ENCODE measurements around the gene CDC14A.

The CDC14A gene

DNA sequence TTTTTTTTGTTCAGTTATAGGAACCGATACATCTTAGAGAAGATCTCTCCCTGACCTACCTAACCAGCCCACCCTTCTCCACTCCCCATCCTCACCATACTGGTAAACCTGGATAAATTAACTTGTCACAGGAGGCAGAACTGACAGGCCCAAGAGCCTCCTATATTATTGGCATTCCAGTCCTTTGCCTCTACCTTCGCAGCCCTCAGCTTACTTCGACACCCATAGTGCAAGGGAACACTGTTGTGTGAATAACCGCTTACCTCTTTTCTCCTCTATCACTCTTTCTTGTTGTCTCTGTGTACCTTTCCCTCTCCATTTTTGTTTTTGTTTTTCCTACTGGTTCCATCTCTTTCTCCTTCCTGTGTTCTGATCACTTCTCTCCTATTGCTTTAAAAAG is 58.7 kb downstream of the CDC14A start:
- Histone ChIP-seq H3K79me2 (ENCODE audit: control insufficient read depth, low read length) (no peaks in the 10 kb centered on the region), H3F3A (ENCODE audit: control insufficient read depth, insufficient read depth) (no peaks in the 10 kb centered on the region), H3K4me3 (ENCODE audit: low read length) (no peak overlapping the region), H3K4me1 (ENCODE audit: control insufficient read depth, low read length) (no peaks in the 10 kb centered on the region), H4K20me1 (ENCODE audit: control insufficient read depth, insufficient read depth, low read depth, low read length) (no peaks in the 10 kb centered on the region), H3K9me2 (replicated peaks; ENCODE audit: control insufficient read depth, low read length) (no peaks in the 10 kb centered on the region), H3K27ac (ENCODE audit: low read depth, low read length) (no peak overlapping the region), H3K4me2 (ENCODE audit: low read length) (no peak overlapping the region), H3K9me3 (ENCODE audit: control insufficient read depth, insufficient read depth, low read length) (no peaks in the 10 kb centered on the region), H3K36me3 (ENCODE audit: control insufficient read depth, low read length) (no peaks in the 10 kb centered on the region), H3K27me3 (ENCODE audit: control insufficient read depth, low read length) (no peaks in the 10 kb centered on the region)
- no peak for TF ChIP-seq EZH2phosphoT487 (IDR thresholded peaks at IDR 0.05; ENCODE audit: borderline replicate concordance, low read length)
- TF ChIP-seq, protein P1, sequence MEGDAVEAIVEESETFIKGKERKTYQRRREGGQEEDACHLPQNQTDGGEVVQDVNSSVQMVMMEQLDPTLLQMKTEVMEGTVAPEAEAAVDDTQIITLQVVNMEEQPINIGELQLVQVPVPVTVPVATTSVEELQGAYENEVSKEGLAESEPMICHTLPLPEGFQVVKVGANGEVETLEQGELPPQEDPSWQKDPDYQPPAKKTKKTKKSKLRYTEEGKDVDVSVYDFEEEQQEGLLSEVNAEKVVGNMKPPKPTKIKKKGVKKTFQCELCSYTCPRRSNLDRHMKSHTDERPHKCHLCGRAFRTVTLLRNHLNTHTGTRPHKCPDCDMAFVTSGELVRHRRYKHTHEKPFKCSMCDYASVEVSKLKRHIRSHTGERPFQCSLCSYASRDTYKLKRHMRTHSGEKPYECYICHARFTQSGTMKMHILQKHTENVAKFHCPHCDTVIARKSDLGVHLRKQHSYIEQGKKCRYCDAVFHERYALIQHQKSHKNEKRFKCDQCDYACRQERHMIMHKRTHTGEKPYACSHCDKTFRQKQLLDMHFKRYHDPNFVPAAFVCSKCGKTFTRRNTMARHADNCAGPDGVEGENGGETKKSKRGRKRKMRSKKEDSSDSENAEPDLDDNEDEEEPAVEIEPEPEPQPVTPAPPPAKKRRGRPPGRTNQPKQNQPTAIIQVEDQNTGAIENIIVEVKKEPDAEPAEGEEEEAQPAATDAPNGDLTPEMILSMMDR (IDR thresholded peaks at IDR 0.05; ENCODE audit: low read depth, low read length, poor library complexity, severe bottlenecking): no peak

DNA sequence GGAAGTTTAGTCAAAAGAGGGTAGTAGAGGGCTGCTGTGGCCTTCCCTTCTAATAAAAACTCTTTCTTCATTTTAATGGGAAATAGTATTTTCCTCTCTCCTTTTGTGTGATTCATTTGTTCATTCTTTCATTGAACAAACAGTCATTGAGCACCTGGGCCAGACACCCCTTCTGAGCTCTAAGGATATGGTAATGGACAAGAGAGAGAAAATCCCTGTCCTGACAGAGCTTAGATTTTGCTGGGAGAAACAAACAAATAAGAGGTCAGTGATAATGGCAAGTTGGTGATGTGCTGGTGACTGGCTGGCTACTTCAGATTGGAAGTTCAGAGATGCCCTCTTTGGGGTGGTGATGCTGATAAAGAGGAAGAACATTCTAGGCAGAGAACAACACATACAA is 59.3 kb downstream of the CDC14A start:
- H3K79me2 ChIP-seq (ENCODE audit: control insufficient read depth, low read length): no peaks in the 10 kb centered on the region
- no peaks in the 10 kb centered on the region for H3K9me3 ChIP-seq (ENCODE audit: control insufficient read depth, insufficient read depth, low read length)
- H3K4me1 ChIP-seq (ENCODE audit: control insufficient read depth, low read length): no peaks in the 10 kb centered on the region
- H3F3A ChIP-seq (ENCODE audit: control insufficient read depth, insufficient read depth): no peaks in the 10 kb centered on the region
- H3K4me3 ChIP-seq (ENCODE audit: low read length): no peak overlapping the region
- no peaks in the 10 kb centered on the region for H3K9me2 ChIP-seq (replicated peaks; ENCODE audit: control insufficient read depth, low read length)
- H3K27me3 ChIP-seq (ENCODE audit: control insufficient read depth, low read length): no peaks in the 10 kb centered on the region
- TF ChIP-seq, protein P1 (IDR thresholded peaks at IDR 0.05; ENCODE audit: low read depth, low read length, poor library complexity, severe bottlenecking): no peak
- no peak for TF ChIP-seq EZH2phosphoT487 (IDR thresholded peaks at IDR 0.05; ENCODE audit: borderline replicate concordance, low read length)
- no peaks in the 10 kb centered on the region for H3K36me3 ChIP-seq (ENCODE audit: control insufficient read depth, low read length)
- H4K20me1 ChIP-seq (ENCODE audit: control insufficient read depth, insufficient read depth, low read depth, low read length): no peaks in the 10 kb centered on the region
- H3K27ac ChIP-seq (ENCODE audit: low read depth, low read length): no peak overlapping the region
- H3K4me2 ChIP-seq (ENCODE audit: low read length): no peak overlapping the region

DNA sequence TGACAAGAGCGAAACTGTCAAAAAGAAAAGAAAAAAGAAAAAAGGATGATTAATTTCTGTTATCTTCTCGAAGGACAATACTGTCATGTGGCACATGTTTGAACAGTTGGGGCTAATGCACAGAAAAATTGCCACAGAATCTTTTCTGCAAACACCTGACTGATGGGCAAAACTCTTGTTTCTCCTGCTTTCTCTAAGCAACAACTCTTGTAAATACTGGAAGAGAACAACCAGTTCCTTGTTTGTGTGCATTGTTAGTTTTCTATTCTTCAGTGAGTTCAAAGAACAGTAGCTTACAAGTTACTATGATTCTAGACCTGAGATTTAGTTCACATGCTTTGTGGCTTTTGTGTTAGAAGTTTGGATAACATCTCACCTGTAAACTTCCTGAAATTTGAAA is 60.7 kb downstream of the CDC14A start:
- TF ChIP-seq, protein P1 (IDR thresholded peaks at IDR 0.05; ENCODE audit: low read depth, low read length, poor library complexity, severe bottlenecking): no peak
- TF ChIP-seq EZH2phosphoT487 (IDR thresholded peaks at IDR 0.05; ENCODE audit: borderline replicate concordance, low read length): no peak
- no peaks in the 10 kb centered on the region for H3K79me2 ChIP-seq (ENCODE audit: control insufficient read depth, low read length)
- no peaks in the 10 kb centered on the region for H4K20me1 ChIP-seq (ENCODE audit: control insufficient read depth, insufficient read depth, low read depth, low read length)
- H3K9me2 ChIP-seq (replicated peaks; ENCODE audit: control insufficient read depth, low read length): no peaks in the 10 kb centered on the region
- H3K4me1 ChIP-seq (ENCODE audit: control insufficient read depth, low read length): no peaks in the 10 kb centered on the region
- H3K27ac ChIP-seq (ENCODE audit: low read depth, low read length): no peak overlapping the region
- no peak overlapping the region for H3K4me2 ChIP-seq (ENCODE audit: low read length)
- H3K36me3 ChIP-seq (ENCODE audit: control insufficient read depth, low read length): no peaks in the 10 kb centered on the region
- no peak overlapping the region for H3K4me3 ChIP-seq (ENCODE audit: low read length)
- no peaks in the 10 kb centered on the region for H3F3A ChIP-seq (ENCODE audit: control insufficient read depth, insufficient read depth)
- no peaks in the 10 kb centered on the region for H3K27me3 ChIP-seq (ENCODE audit: control insufficient read depth, low read length)
- no peaks in the 10 kb centered on the region for H3K9me3 ChIP-seq (ENCODE audit: control insufficient read depth, insufficient read depth, low read length)

Data from DOHH2 (cell line).